ENCODE results near the gene IFT20. TPM values are rescaled to one million over a fixed set of nuclear protein-coding genes. Genes with fewer than 3 reads are reported as not detected.
"Not testable (repeated sequence)": the region's sequence is repeated elsewhere in the genome, so short reads cannot be mapped to it uniquely, and the experiment has no call there.

IFT20 gene
- total and polyA plus RNA-seq, 5 experiments from 2014 or later = 32.0 to 56.6 (median 44.1) TPM

DNA sequence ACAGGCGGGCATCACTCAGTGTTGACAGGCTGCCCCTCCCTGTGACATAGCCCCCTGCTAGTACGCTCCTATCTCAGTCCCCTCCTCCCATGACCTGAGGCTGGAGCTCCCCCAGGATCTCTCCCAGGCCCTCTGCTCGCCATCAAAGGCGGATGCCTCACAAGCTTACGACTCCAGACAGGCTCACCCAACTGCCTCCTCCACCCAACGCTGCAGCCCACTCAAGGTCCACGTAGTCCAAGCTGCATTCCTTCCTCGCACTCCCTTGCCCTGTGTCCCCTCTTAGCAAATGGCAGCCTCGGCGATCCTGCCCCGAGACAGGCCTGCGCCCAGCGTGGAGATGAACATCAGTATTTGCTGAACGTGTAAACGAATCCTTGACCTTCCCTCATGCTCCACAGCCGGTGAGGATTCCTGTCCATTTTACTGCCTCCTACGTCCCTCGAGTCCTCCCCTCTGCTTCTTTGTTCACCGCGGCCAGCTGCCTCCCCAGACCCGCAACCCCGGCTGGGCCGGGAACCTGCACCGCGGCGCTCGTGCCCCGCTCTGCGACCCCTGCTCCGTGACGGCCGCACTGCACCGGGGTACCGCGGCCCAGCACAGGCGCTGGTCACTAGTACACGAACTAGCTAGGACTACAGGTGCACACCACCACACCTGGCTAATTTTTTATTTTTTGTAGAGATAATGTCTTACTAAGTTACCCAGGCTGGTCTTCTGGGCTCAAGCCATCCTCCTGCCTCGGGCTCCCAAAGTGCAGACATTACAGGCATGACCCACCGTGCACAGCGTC is 17.1 kb downstream of the IFT20 start:
- Mint-ChIP-seq H3K27me3 (peaks cover 0 to 2% (median 0%) of the 10 kb centered on the region in 5 donors), H3K9me3 (no peaks in the 10 kb centered on the region), H3K4me3 (peak overlapping the region; percentile 87 to 95 (median 90)), H3K4me1 (peaks cover 15 to 32% (median 23%) of the 10 kb centered on the region in 4 donors), H3K27ac (peak overlapping the region in 8 of 10 donors; percentile 10 to 92 (median 84)), H3K36me3 (no peaks in the 10 kb centered on the region)
- POLR2A ChIA-PET = interaction anchor here (2.1 to 3.7 kb wide), 2 partner anchors 17 to 40 kb away, joined by 17 to 26 read pairs; partner anchors contain the start of genes IFT20, POLDIP2 and TNFAIP1
- peak in 1 of 2 donors; percentile 4 for ATAC-seq
- DNase-seq = peak in 1 of 10 donors; percentile 9

DNA sequence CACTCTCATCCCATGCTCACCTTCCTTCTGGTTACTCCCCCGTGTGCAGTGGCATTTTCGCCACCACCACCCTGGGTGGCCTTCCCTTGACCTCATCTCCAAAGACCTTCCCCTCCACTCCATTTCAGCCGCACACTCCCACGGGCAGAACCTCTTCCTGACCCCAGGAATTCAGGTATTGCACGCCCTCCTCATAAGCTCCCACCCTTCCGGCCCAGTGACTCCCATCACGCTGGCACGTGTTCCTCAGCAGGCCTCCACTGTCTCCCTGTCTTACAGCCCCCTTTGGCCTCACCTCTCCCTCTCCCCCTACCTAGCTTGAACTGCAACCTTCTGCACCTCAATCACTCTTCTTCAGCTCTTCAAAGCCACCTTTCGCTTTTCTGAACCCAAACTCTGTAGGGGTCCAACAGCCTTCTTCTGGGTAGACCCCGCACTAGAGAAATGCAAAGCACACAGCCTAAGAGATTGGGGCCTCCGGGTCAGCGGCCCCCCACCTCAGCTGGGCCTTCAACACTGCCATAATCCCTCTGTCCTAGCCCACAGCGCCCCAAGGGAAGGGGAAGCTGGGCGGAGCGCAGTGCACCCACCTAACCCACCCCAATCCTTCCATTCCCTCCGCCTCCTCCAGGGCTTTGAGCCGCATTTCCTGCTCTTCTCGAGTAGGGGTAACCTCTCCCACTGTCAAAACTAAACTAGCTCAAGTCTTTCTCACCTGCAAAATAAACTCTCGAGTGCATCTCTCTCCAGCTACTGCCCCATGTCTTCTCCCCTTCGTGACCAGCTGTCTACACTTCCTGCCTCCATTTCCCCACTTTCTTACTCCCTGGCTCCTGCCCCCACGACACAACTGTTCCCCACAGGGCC is 17.9 kb downstream of the IFT20 start:
- POLR2A ChIA-PET = interaction anchor here (2.1 to 3.7 kb wide), 2 partner anchors 18 to 41 kb away, joined by 17 to 26 read pairs; partner anchors contain the start of genes IFT20, POLDIP2 and TNFAIP1
- ATAC-seq = no peak
- H3K27ac Mint-ChIP-seq = peak overlapping the region in 4 of 10 donors; percentile 41 to 81 (median 69)
- H3K4me1 Mint-ChIP-seq = peaks cover 15 to 32% (median 23%) of the 10 kb centered on the region in 4 donors
- H3K27me3 Mint-ChIP-seq = peaks cover 0 to 4% (median 0%) of the 10 kb centered on the region in 5 donors
- no peaks in the 10 kb centered on the region for H3K36me3 Mint-ChIP-seq
- H3K9me3 Mint-ChIP-seq = no peaks in the 10 kb centered on the region
- peak overlapping the region; percentile 87 to 95 (median 90) for H3K4me3 Mint-ChIP-seq
- DNase-seq = no peak

DNA sequence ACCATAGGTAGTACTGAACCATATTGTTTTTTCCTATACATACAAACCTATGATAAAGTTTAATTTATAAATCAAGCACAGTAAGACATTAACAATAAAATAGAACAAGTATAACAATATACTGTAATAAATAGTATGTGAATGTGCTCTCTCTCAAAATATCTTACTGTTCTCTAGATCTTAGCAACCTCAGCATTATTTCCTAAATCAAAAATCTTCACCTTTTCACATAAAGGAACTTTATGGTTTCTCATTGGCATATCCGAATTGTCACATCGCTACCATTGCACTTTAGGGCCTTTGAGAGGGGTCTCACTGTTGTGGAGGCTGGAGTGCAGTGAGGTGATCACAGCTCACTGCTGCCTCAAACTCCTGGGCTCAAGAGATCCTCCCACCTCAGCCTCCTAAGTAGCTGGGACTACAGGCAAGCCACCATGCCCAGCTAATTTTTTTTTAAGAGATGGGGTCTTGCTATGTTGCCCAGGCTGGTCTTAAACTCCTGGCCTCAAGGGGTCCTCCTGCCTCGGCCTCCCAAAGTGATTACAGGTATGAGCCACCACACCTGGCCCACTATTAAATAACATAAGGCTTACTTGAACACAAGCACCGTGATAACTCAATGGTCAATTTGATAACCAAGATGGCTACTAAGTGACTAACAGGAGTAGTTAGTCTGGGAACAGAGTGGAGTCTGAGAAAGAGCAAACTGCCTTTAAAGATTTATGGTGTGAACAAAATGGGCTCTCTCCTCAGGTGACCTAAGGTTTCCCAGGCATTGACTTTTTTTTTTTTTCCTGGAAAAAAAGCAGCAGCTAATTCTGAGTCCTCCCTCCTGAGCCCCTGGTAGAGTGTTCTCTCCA is 19.2 kb downstream of the IFT20 start:
- no peak for ATAC-seq
- H3K36me3 Mint-ChIP-seq = no peaks in the 10 kb centered on the region
- DNase-seq = no peak
- H3K27ac Mint-ChIP-seq = peak overlapping the region in 1 of 10 donors; percentile 51
- H3K4me1 Mint-ChIP-seq = peaks cover 15 to 32% (median 23%) of the 10 kb centered on the region in 4 donors
- POLR2A ChIA-PET = interaction anchor here (0.7 to 1.4 kb wide), 2 partner anchors 20 to 185 kb away, joined by 3 read pairs; partner anchors contain the start of gene TNFAIP1
- H3K27me3 Mint-ChIP-seq = peaks cover 0 to 4% (median 0%) of the 10 kb centered on the region in 5 donors
- no peaks in the 10 kb centered on the region for H3K9me3 Mint-ChIP-seq
- peak overlapping the region in 1 of 10 donors; percentile 26 for H3K4me3 Mint-ChIP-seq

DNA sequence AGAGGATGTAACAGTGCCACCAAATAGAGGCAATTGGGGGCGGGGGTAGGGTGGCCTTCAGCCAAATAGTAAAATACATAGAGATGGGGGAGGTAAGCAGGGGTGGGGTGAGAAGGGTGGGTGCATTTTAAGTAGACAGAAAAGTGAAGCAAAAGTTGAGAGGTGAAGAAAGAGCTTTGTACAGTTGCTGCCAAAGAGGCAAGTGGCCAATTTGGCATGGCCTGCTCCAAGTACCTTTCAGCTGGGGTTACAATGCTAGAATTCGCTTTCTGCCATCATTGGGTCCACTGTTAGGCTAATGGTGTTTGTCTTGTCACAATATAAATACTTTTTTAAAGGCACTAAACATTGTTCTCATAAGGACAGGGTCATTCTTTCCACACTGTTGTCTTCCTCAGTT is 21.4 kb downstream of the IFT20 start:
- no peak for DNase-seq
- Mint-ChIP-seq H3K4me1 (peaks cover 8 to 11% (median 11%) of the 10 kb centered on the region in 4 donors), H3K27me3 (peaks cover 0 to 7% (median 1%) of the 10 kb centered on the region in 5 donors), H3K9me3 (no peaks in the 10 kb centered on the region), H3K4me3 (no peak overlapping the region), H3K36me3 (no peaks in the 10 kb centered on the region), H3K27ac (no peak overlapping the region)
- ATAC-seq = no peak
- POLR2A ChIA-PET = no interaction called here

DNA sequence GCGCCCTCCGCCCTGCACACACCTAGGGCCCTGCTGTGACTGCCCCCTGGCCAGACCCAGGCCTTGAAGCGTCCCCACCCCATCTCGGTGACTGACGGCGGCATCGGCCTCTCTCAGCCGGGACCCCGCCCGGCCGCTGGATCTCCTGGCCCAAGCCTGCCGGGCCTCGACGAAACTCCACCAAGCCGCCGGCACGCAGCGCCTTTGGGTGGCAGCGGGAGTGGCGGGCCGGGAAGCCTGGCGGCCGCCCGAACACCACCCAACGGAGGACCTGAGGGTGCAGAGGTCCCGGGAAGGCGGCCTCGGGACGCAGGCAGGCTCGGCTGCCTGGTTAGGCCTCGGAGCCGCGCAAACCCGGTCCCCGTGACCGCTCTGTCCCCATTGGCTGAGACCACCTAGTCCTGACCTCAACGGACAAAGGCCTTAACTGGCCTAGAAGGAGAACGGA is 28.3 kb downstream of the IFT20 start:
- Mint-ChIP-seq H3K27me3 (peaks cover 6 to 30% (median 16%) of the 10 kb centered on the region in 5 donors), H3K9me3 (no peaks in the 10 kb centered on the region), H3K27ac (no peak overlapping the region), H3K4me3 (no peak overlapping the region), H3K36me3 (peaks cover 0 to 2% (median 0%) of the 10 kb centered on the region in 3 donors), H3K4me1 (no peaks in the 10 kb centered on the region)
- POLR2A ChIA-PET = no interaction called here
- DNase-seq (no peak), ATAC-seq (no peak)

DNA sequence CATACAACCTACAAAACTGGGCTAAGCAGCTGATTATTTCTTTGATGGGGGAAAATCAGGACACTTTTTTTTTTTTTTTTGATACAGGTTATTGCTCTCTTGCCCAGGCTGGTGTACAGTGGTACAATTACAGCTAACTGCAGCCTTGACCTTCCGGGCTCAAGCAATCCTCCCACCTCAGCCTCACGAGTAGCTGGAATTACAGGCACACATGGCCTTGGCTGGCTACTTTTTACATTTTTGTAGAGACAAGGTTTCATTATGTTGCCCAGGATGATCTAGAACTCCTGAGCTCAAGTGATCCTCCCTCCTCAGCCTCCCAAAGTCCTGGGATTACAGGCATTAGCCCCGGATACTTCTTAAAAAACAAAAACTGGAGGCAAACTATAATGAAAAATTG is 36.8 kb downstream of the IFT20 start:
- Mint-ChIP-seq H3K36me3 (no peaks in the 10 kb centered on the region), H3K9me3 (no peaks in the 10 kb centered on the region), H3K27ac (no peak overlapping the region), H3K4me1 (peaks cover 0 to 6% (median 0%) of the 10 kb centered on the region in 4 donors), H3K27me3 (peaks cover 2 to 21% (median 11%) of the 10 kb centered on the region in 5 donors), H3K4me3 (no peak overlapping the region)
- no peak for ATAC-seq
- POLR2A ChIA-PET = no interaction called here
- no peak for DNase-seq

DNA sequence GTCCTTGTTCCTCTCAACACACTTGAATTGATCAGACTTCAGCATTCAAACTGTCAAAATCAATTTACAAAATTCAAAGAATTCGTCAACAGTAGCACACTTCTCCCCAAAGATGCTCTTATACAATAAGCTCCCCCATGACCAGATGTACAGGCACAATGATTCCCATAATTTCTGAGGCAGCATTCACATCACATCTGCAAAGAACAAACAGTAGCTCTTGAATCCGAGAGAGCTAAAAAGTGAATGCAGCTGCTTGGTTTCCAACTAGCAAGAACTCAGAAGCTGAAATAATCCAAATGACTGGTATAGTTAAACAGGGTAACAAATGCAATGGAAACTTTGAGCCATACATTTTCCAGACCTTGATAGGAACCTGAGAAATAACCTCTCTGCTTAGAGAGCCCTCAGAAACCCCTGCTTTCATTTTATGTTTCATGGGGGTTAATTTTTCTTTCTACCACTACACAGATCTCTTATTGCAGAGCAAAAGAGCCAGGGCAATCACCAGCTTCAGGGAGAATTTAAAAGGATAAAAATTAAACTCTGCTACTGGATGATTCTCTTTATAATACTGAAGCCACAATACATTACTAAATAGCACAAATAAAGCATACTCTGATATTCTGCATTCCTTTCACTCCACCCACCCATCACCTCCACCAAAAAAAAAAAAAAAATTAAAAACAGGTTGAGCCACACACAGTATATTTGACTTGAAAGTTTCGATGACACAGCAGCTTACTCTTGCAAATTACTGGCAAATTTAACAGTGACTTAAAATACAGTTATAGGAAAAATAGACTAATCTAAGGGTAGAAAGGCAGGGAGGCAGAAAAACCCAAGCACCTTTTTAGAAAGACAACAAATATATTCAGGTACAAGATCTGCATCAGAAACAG is 39.3 kb downstream of the IFT20 start:
- POLR2A ChIA-PET = no interaction called here

DNA sequence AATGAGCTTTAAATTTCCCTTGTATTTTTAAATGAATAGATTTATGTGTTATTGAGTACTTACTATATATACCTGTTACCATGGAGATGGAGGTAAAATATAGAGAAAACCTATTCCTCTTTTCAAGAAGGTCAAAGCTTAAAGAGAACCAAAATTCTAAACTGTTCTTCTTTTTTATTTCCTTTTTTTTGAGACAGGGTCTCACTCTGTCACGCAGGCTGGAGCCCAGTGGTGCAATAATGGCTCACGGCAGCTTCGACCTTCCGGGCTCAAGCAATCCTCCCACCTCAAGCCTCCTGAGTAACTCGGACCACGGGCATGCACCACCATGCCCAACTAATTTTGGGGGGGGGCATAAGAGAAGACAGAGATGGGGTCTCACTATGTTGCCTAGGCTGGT is 41.3 kb downstream of the IFT20 start:
- ATAC-seq (no peak), DNase-seq (no peak)
- Mint-ChIP-seq H3K4me1 (peaks cover 0 to 6% (median 0%) of the 10 kb centered on the region in 4 donors), H3K4me3 (no peak overlapping the region), H3K9me3 (no peaks in the 10 kb centered on the region), H3K27me3 (peaks cover 12 to 35% (median 14%) of the 10 kb centered on the region in 5 donors), H3K27ac (no peak overlapping the region), H3K36me3 (no peaks in the 10 kb centered on the region)
- POLR2A ChIA-PET = no interaction called here

More for the DNA sequence above, 39.3 kb downstream of the IFT20 start:
- ATAC-seq (no peak), DNase-seq (no peak)
- Mint-ChIP-seq H3K27ac (peak overlapping the region in 1 of 10 donors; percentile 35), H3K4me1 (peaks cover 0 to 6% (median 0%) of the 10 kb centered on the region in 4 donors), H3K27me3 (peaks cover 12 to 35% (median 13%) of the 10 kb centered on the region in 5 donors), H3K4me3 (no peak overlapping the region), H3K36me3 (no peaks in the 10 kb centered on the region), H3K9me3 (no peaks in the 10 kb centered on the region)

DNA sequence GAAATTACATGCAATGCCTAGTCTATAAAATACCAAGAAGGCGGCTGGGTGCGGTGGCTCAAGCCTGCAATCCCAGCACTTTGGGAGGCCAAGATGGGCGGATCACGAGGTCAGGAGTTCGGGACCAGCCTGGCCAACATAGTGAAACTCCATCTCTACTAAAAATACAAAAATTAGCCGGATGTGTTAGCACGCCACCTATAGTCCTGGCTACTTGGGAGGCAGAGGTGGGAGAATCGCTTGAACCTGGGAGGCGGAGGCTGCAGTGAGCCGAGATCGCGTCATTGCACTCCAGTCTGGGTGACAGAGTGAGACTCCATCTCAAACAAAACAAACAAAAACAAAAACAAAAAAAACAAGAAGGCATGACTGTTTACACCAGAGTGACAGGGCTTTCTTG is 42.4 kb downstream of the IFT20 start:
- H3K36me3 Mint-ChIP-seq, H3K4me3 Mint-ChIP-seq, H3K4me1 Mint-ChIP-seq, POLR2A ChIA-PET, H3K9me3 Mint-ChIP-seq, H3K27ac Mint-ChIP-seq, DNase-seq, ATAC-seq: not testable (repeated sequence)
- peaks cover 12 to 35% (median 16%) of the 10 kb centered on the region in 5 donors for H3K27me3 Mint-ChIP-seq

DNA sequence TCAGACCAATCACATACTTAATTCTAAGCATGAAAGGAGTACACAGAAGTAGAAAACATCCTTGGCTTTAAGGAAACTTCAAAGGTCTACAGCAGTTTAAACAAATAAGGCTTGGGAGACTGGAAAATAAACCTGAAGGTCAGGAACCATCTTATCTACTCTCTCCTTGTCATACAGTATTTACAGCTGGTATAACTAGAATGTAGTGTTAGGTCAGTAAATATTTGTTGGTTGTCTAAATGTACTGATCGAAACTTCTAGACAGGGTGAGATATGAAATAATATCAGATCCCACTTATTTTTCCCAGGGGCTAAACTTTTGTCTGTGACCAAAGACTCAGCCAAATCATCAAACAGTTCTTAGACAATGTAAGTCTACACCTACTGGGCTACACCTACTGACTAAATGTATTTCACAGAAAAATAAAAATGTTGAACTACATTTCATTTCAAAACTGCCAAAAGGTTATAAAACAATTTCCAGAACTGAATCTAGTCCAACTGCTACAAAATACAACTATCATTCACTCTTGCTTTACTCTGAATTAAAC is 43.4 kb downstream of the IFT20 start:
- DNase-seq (no peak), ATAC-seq (no peak)
- Mint-ChIP-seq H3K9me3 (peaks cover 0 to 3% (median 0%) of the 10 kb centered on the region in 9 donors), H3K36me3 (no peaks in the 10 kb centered on the region), H3K27me3 (peaks cover 12 to 35% (median 16%) of the 10 kb centered on the region in 5 donors), H3K27ac (no peak overlapping the region), H3K4me1 (peaks cover 0 to 6% (median 0%) of the 10 kb centered on the region in 4 donors), H3K4me3 (no peak overlapping the region)
- POLR2A ChIA-PET = no interaction called here

DNA sequence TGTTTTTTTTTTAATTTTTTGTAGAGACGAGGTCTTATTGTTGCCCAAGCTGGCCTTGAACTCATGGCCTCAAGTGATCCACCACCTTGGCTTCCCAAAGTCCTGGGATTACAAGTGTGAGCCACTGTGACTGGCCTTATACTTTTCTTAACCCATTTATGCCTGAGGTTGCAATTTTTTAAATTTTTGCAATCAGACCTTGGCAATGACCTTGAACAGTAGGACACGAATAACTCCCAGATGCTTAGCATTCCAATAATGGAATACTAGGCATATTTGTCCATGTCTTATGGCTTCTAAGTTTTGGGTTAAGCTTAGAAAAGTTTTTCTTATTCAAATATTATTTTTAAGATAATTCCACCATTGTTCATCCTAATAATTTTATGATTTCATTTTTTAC is 44.6 kb downstream of the IFT20 start:
- Mint-ChIP-seq H3K36me3 (no peaks in the 10 kb centered on the region), H3K27me3 (peaks cover 12 to 32% (median 15%) of the 10 kb centered on the region in 5 donors), H3K4me3 (no peak overlapping the region), H3K9me3 (peaks cover 0 to 3% (median 0%) of the 10 kb centered on the region in 9 donors), H3K27ac (no peak overlapping the region), H3K4me1 (peaks cover 0 to 6% (median 0%) of the 10 kb centered on the region in 4 donors)
- DNase-seq (no peak), ATAC-seq (no peak)
- POLR2A ChIA-PET = no interaction called here
